Testis (tissue), 2 donors: Measurements from ENCODE around the gene KANSL1L.

ENCODE experiments used
- CTCF ChIP-seq, 3 experiments: fragments of 450-650 bp in 2 of 3; fragments of 200-600 bp in 1 of 3; sonication (generic) in 1 of 3; IDR thresholded peaks; one replicate each; pipeline ENCODE4 v1.5.1; 2016 to 2019; ENCODE audit warnings: antibody characterized with exemption in 3 of 3, mild to moderate bottlenecking in 2 of 3, moderate library complexity in 1 of 3
- POLR2A ChIP-seq: fragments of 450-650 bp; IDR thresholded peaks from one replicate; pipeline ENCODE4 v1.6.1; 2017; ENCODE audit warnings: antibody characterized with exemption, mild to moderate bottlenecking, moderate library complexity

- TF ChIP-seq CTCF (IDR thresholded peaks at IDR 0.05): no peak
- TF ChIP-seq POLR2A: no peak
These were observed 183.2 kb downstream of the KANSL1L start for GRCh38 chr2:209988010-209988409.
